Endothelial cell of umbilical vein (primary cell): ENCODE results near the gene CYP2D6. TPM values are rescaled to one million over a fixed set of nuclear protein-coding genes. Genes with fewer than 3 reads are reported as not detected.

Experiments
- BruUV-seq: library from RNA; stranded (reverse); fragments of 400-500 nt; replicated peaks from 2 replicates; lab custom pipeline; 2021; lab: Mats Ljungman, UMichigan
- CTCF ChIA-PET: fragments of 300-600, 350-600 bp; sonication (Branson Sonifier 250); formaldehyde crosslinking; loops from one replicate; lab custom pipeline; 2021; ENCODE audit warnings: antibody characterized with exemption, inconsistent platforms; lab: Charles Lee
- POLR2A ChIA-PET: fragments of 300-600, 350-600 bp; sonication (Branson Sonifier 250); formaldehyde crosslinking; loops from one replicate; lab custom pipeline; 2021; ENCODE audit warnings: antibody characterized with exemption, inconsistent platforms; lab: Charles Lee
- DNase-seq: peaks from one replicate; pipeline ENCODE4 v3.0.0-alpha.2; 2011; ENCODE audit warnings: low read depth, low spot score
- FAIRE-seq: peaks from 2 replicates; lab custom pipeline; 2011; peaks lifted over from hg19 to GRCh38; lab: Jason Lieb, UNC
- H2AFZ ChIP-seq: 2 replicates; pipeline ENCODE4 v1.6.0; 2012; ENCODE audit warnings: low read depth, low read length, control low read depth, inconsistent platforms
- H3K27ac ChIP-seq: 2 replicates; pipeline ENCODE4 v1.5.1; 2011; ENCODE audit warnings: low read depth, mild to moderate bottlenecking, control low read depth, low read length, moderate library complexity; ENCODE audit not compliant: insufficient read depth
- H3K27me3 ChIP-seq, 2 experiments: 2 replicates each; pipeline versions ENCODE4 v1.6.0 to v1.6.1; 2011; ENCODE audit warnings: low read length in 2 of 2, mixed read lengths in 1 of 2; ENCODE audit not compliant: control insufficient read depth in 2 of 2, insufficient read depth in 2 of 2
- H3K36me3 ChIP-seq, 2 experiments: 2 replicates in 1 of 2; 3 replicates in 1 of 2; pipeline ENCODE4 v1.5.1; 2011; ENCODE audit warnings: low read length in 2 of 2, mild to moderate bottlenecking in 1 of 2, moderate library complexity in 1 of 2; ENCODE audit not compliant: control insufficient read depth in 2 of 2, insufficient read depth in 2 of 2; ENCODE audit errors: extremely low read depth in 1 of 2
- H3K4me1 ChIP-seq: 3 replicates; pipeline ENCODE4 v1.5.1; 2011; ENCODE audit warnings: mild to moderate bottlenecking, low read length; ENCODE audit not compliant: control insufficient read depth, insufficient read depth; ENCODE audit errors: extremely low read depth
- H3K4me2 ChIP-seq: 2 replicates; pipeline ENCODE4 v1.6.1; 2011; ENCODE audit warnings: low read length, control low read depth, mixed read lengths; ENCODE audit not compliant: insufficient read depth
- H3K4me3 ChIP-seq, 3 experiments: fragments of 200-600 bp in 1 of 3; sonication (generic), shearing (Covaris generic) in 1 of 3; replicated peaks in 1 of 3; 2 replicates each; pipeline ENCODE4 v1.5.1; 2011 to 2016; ENCODE audit warnings: control low read depth in 3 of 3, low read length in 3 of 3, mild to moderate bottlenecking in 2 of 3, inconsistent platforms in 1 of 3, low read depth in 1 of 3, moderate library complexity in 1 of 3; ENCODE audit not compliant: insufficient read depth in 1 of 3
- H3K79me2 ChIP-seq: 2 replicates; pipeline ENCODE4 v1.6.0; 2012; ENCODE audit warnings: low read length, inconsistent platforms; ENCODE audit not compliant: control insufficient read depth, insufficient read depth
- H3K9ac ChIP-seq: replicated peaks from 2 replicates; pipeline ENCODE3; 2011; ENCODE audit warnings: low read length, control low read depth; ENCODE audit not compliant: insufficient read depth; ENCODE audit errors: extremely low read depth
- H3K9me1 ChIP-seq: replicated peaks from 3 replicates; pipeline ENCODE4 v1.6.0; 2011; ENCODE audit warnings: mild to moderate bottlenecking, low read length; ENCODE audit not compliant: control insufficient read depth, insufficient read depth; ENCODE audit errors: extremely low read depth
- H3K9me3 ChIP-seq: replicated peaks from 2 replicates; pipeline ENCODE4 v1.5.1; 2012; ENCODE audit warnings: low read length, inconsistent platforms; ENCODE audit not compliant: control insufficient read depth, insufficient read depth
- H4K20me1 ChIP-seq: replicated peaks from 2 replicates; pipeline ENCODE3; 2011; ENCODE audit warnings: mild to moderate bottlenecking, low read length; ENCODE audit not compliant: control insufficient read depth, insufficient read depth; ENCODE audit errors: extremely low read depth
- CTCF ChIP-seq, 2 donors: IDR thresholded peaks; 1 replicate in 1 of 2; 2 replicates in 1 of 2; pipeline ENCODE4 v1.5.1; 2011; ENCODE audit warnings: low read length in 2 of 2, mild to moderate bottlenecking in 2 of 2, moderate library complexity in 2 of 2, control low read depth in 1 of 2, inconsistent platforms in 1 of 2, low read depth in 1 of 2; ENCODE audit not compliant: insufficient read depth in 1 of 2; ENCODE audit errors: extremely low read depth in 1 of 2
- EZH2 ChIP-seq: IDR thresholded peaks from 2 replicates; pipeline ENCODE4 v1.6.1; 2012; ENCODE audit warnings: borderline replicate concordance, low read depth, mild to moderate bottlenecking, moderate library complexity, low read length, inconsistent platforms; ENCODE audit not compliant: severe bottlenecking
- FOS ChIP-seq: IDR thresholded peaks from 2 replicates; pipeline ENCODE4 v1.6.1; 2011; ENCODE audit warnings: mild to moderate bottlenecking, low read length, moderate library complexity, borderline replicate concordance; ENCODE audit not compliant: insufficient read depth
- GATA2 ChIP-seq: IDR thresholded peaks from 2 replicates; pipeline ENCODE4 v1.7.0; 2011; ENCODE audit warnings: low read depth, mild to moderate bottlenecking, moderate library complexity, mixed read lengths, low read length; ENCODE audit not compliant: insufficient read length, insufficient read depth
- JUN ChIP-seq: IDR thresholded peaks from 2 replicates; pipeline ENCODE4 v1.6.1; 2011; ENCODE audit warnings: borderline replicate concordance, low read depth; ENCODE audit not compliant: insufficient read length, insufficient read depth
- MAX ChIP-seq: IDR thresholded peaks from 2 replicates; pipeline ENCODE4 v1.6.1; 2011; ENCODE audit not compliant: insufficient read depth, insufficient read length
- MYC ChIP-seq: IDR thresholded peaks from one replicate; pipeline ENCODE4 v1.6.1; 2011; ENCODE audit warnings: mild to moderate bottlenecking, low read depth, low read length
- POLR2A ChIP-seq: IDR thresholded peaks from 2 replicates; pipeline ENCODE4 v1.6.1; 2012; ENCODE audit warnings: low read depth, mild to moderate bottlenecking, control low read depth, low read length
- POLR2AphosphoS5 ChIP-seq: IDR thresholded peaks from 2 replicates; pipeline ENCODE4 v1.6.1; 2012; ENCODE audit warnings: low read depth, mild to moderate bottlenecking, control low read depth, low read length, moderate library complexity; ENCODE audit not compliant: insufficient read depth
- dilution Hi-C: fragments of 300-500 bp; cut with MboI; formaldehyde crosslinking; loops from one replicate; pipeline ENCODE4 v1.15.0; 2019; ENCODE audit warnings: low sequenced_read_pairs; ENCODE audit not compliant: extremely low pct_ligation_motif_present
- intact Hi-C: fragments of 100-400 bp; cut with micrococcal nuclease; formaldehyde crosslinking; loops from one replicate; pipeline ENCODE4 v1.10.0; 2022
- polyA plus RNA-seq, 4 experiments: library from polyadenylated mRNA; depleted of rRNA in 3 of 4; stranded (reverse) in 3 of 4; unstranded in 1 of 4; fragments of >200 nt; gene quantifications; 2 replicates each; pipeline versions ENCODE4 v1.2.1 to v1.2.3, GENCODE V29; 2011 to 2012; ENCODE audit warnings: missing spikeins in 1 of 4
- total RNA-seq: library from RNA; stranded (reverse); gene quantifications from 2 replicates; pipeline ENCODE4 v1.2.3, GENCODE V29; 2021

CYP2D6 gene
- total and polyA plus RNA-seq, 2 donors (not counting 3 experiments of a cell fraction or from before 2014, with no cell fraction given) = 0.25 to 0.91 TPM

- H2AFZ ChIP-seq = no peak overlapping the region
- H3K4me2 ChIP-seq = no peak overlapping the region
- CTCF ChIA-PET = no interaction called here
- dilution Hi-C loops (no loop called here), intact Hi-C loops (no loop called here)
- no TSS peak for BruUV-seq
- DNase-seq (no peak), FAIRE-seq (no peak)
- no peaks in the 10 kb centered on the region for H3K9me3 ChIP-seq
- no peak overlapping the region for H3K9ac ChIP-seq
- H4K20me1 ChIP-seq = no peaks in the 10 kb centered on the region
- H3K9me1 ChIP-seq = no peaks in the 10 kb centered on the region
- H3K27me3 ChIP-seq = no peaks in the 10 kb centered on the region
- no peak overlapping the region for H3K4me3 ChIP-seq
- POLR2A ChIA-PET = no interaction called here
- peaks cover 7% of the 10 kb centered on the region for H3K4me1 ChIP-seq
- H3K27ac ChIP-seq = no peak overlapping the region
- H3K79me2 ChIP-seq = peaks cover 27% of the 10 kb centered on the region
- no peak for TF ChIP-seq MYC
- no peak for TF ChIP-seq GATA2
- no peak for TF ChIP-seq FOS
- TF ChIP-seq MAX = no peak
- no peak for TF ChIP-seq EZH2
- no peak for TF ChIP-seq POLR2AphosphoS5
- TF ChIP-seq JUN = no peak
- TF ChIP-seq CTCF (IDR thresholded peaks at IDR 0.05; ENCODE audit: extremely low read depth in 1 of 2, insufficient read depth in 1 of 2, low read depth in 1 of 2, low read length in 2 of 2) = no peak
- TF ChIP-seq POLR2A = no peak
- peaks cover 14 to 18% of the 10 kb centered on the region in 2 experiments for H3K36me3 ChIP-seq
Observed at GRCh38 chr22:42084874-42085273, 45.7 kb downstream of the CYP2D6 start.
